GM12872 (cell line): ENCODE results near the gene SOCS1.

ENCODE experiments used
- CTCF ChIP-seq: IDR thresholded peaks from 3 replicates; pipeline ENCODE4 v1.5.1; 2011; ENCODE audit warnings: low read depth, mild to moderate bottlenecking, low read length, moderate library complexity; ENCODE audit not compliant: insufficient read depth

The SOCS1 gene

GRCh38 chr16:11277607-11278337 lies 21.8 kb upstream of the SOCS1 start:
- TF ChIP-seq CTCF, result no peak

GRCh38 chr16:11276896-11277593 lies 21.0 kb upstream of the SOCS1 start:
- no peak for TF ChIP-seq CTCF

- TF ChIP-seq CTCF, result no peak
Measured at GRCh38 chr16:11276143-11276895, 20.3 kb upstream of the SOCS1 start, which contains the start of gene PRM2. PRM2 (minus strand) TSS chr16:11276480; CDS start chr16:11276370, 110 bp downstream.

GRCh38 chr16:11274964-11275363 lies 19.0 kb upstream of the SOCS1 start:
- TF ChIP-seq CTCF, result no peak

- TF ChIP-seq CTCF, result no peak
Measured at GRCh38 chr16:11273721-11274324, 17.8 kb upstream of the SOCS1 start.

GRCh38 chr16:11272921-11273720 lies 17.1 kb upstream of the SOCS1 start, which contains the start of gene PRM3:
PRM3 (minus strand) TSS chr16:11273629; CDS start chr16:11273595, 34 bp downstream.
- no peak for TF ChIP-seq CTCF
